ENCODE data around the gene MYO1D. TPM values are rescaled to one million over a fixed set of nuclear protein-coding genes. Genes with fewer than 3 reads are reported as not detected.

Gene MYO1D
- total and polyA plus RNA-seq, 2 donors (not counting 1 experiment from before 2014, with no cell fraction given), result 5.4 to 26.7 TPM

DNA sequence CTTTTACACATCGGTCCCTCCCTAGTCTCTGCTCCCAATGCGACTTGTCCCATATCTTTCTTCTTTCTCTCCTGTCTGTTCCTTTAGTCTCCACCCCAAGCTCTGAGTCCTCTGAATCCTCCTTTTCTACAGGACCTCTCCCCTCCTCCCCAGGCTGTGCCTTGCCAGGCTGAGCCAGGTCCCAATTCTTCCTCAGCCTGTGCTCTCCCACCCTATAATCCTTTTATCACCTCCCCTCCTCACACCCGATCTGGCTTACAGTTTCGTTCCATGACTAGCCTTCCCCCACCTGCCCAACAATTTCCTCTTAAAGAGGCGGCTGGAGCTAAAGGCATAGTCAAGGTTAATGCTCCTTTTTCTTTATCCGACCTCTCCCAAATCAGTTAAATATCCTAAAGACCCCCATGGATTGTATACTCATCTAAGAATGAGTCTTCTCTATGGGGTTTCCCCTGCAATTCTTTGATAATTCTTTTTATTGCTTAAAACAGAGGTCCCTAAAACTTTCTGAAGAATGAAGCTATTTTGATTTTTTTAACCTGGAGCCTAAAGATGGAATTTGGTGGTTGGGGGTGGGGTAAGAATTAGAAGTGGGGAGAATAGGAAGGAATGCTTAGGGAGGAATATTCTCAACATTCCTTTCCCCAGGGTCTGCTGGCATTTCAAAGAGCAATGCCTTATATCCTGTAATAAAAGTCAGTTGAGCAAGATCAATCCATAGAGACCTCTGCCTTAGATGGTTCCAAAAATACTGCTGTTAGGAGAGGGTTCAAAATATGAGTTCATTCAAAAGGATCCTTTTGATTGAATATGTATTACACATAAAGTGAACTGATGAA, 102.8 kb downstream of the MYO1D start:
- H3K27me3 ChIP-seq (replicated peaks in 1 of 4; ENCODE audit: control extremely low read depth in 1 of 4, control insufficient read depth in 3 of 4, insufficient read depth in 4 of 4, low read length in 3 of 4), result no peaks in the 10 kb centered on the region
- no peaks in the 10 kb centered on the region for H4K20me1 ChIP-seq (ENCODE audit: control insufficient read depth, insufficient read depth, low read length, poor library complexity, severe bottlenecking)
- H3K9me3 Mint-ChIP-seq (ENCODE audit: insufficient read depth), result no peaks in the 10 kb centered on the region
- WGBS (ENCODE audit: insufficient coverage), result 97% methylated on average over 5 of the region's 6 CpGs
- TF ChIP-seq, protein P1, sequence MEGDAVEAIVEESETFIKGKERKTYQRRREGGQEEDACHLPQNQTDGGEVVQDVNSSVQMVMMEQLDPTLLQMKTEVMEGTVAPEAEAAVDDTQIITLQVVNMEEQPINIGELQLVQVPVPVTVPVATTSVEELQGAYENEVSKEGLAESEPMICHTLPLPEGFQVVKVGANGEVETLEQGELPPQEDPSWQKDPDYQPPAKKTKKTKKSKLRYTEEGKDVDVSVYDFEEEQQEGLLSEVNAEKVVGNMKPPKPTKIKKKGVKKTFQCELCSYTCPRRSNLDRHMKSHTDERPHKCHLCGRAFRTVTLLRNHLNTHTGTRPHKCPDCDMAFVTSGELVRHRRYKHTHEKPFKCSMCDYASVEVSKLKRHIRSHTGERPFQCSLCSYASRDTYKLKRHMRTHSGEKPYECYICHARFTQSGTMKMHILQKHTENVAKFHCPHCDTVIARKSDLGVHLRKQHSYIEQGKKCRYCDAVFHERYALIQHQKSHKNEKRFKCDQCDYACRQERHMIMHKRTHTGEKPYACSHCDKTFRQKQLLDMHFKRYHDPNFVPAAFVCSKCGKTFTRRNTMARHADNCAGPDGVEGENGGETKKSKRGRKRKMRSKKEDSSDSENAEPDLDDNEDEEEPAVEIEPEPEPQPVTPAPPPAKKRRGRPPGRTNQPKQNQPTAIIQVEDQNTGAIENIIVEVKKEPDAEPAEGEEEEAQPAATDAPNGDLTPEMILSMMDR (IDR thresholded peaks at IDR 0.05), result no peak
- no peak for TF ChIP-seq EZH2 (IDR thresholded peaks at IDR 0.05; ENCODE audit: borderline replicate concordance, insufficient read depth, low read depth, low read length, poor library complexity, severe bottlenecking)
- no peaks in the 10 kb centered on the region for H3K27me3 Mint-ChIP-seq
- H3K4me3 ChIP-seq (ENCODE audit: control extremely low read depth in 1 of 5, extremely low read depth in 1 of 5, insufficient read depth in 1 of 5, low read depth in 2 of 5, low read length in 4 of 5), result no peak overlapping the region
- ChIA-PET POLR2A (no interaction called here), CTCF (interaction anchor here (1.6 kb wide), 1 partner anchor 9 kb away, joined by 6 read pairs; no protein-coding TSS in a partner anchor)
- H3K4me1 Mint-ChIP-seq, result peaks cover 3% of the 10 kb centered on the region
- DNase-seq, result no peak
- no peak overlapping the region for H3K27ac Mint-ChIP-seq
- H3K9me3 ChIP-seq (ENCODE audit: control extremely low read depth in 1 of 3, control insufficient read depth in 2 of 3, insufficient read depth in 1 of 3, low read length in 2 of 3), result no peaks in the 10 kb centered on the region
- H3K4me2 ChIP-seq (replicated peaks; ENCODE audit: low read depth, low read length, poor library complexity, severe bottlenecking), result no peak overlapping the region
- H2AFZ ChIP-seq (ENCODE audit: insufficient read depth, low read depth, low read length, poor library complexity, severe bottlenecking), result no peak overlapping the region
- ATAC-seq (ENCODE audit: low read depth), result no peak
- intact Hi-C loops (cut with micrococcal nuclease), result no loop called here
- H3K9ac ChIP-seq (ENCODE audit: low read length), result no peak overlapping the region
- H3K27ac ChIP-seq (ENCODE audit: low read length in 2 of 2), result no peak overlapping the region
- H3K79me2 ChIP-seq (ENCODE audit: control insufficient read depth, insufficient read depth, low read length), result no peaks in the 10 kb centered on the region
- H3K4me3 Mint-ChIP-seq, result no peak overlapping the region
- H3K4me1 ChIP-seq (ENCODE audit: control insufficient read depth in 2 of 2, insufficient read depth in 2 of 2, low read length in 2 of 2), result no peaks in the 10 kb centered on the region
- H3K36me3 ChIP-seq (replicated peaks in 1 of 2; ENCODE audit: control extremely low read depth in 1 of 2, control insufficient read depth in 1 of 2, extremely low read depth in 1 of 2, insufficient read depth in 2 of 2, low read length in 1 of 2), result no peaks in the 10 kb centered on the region

DNA sequence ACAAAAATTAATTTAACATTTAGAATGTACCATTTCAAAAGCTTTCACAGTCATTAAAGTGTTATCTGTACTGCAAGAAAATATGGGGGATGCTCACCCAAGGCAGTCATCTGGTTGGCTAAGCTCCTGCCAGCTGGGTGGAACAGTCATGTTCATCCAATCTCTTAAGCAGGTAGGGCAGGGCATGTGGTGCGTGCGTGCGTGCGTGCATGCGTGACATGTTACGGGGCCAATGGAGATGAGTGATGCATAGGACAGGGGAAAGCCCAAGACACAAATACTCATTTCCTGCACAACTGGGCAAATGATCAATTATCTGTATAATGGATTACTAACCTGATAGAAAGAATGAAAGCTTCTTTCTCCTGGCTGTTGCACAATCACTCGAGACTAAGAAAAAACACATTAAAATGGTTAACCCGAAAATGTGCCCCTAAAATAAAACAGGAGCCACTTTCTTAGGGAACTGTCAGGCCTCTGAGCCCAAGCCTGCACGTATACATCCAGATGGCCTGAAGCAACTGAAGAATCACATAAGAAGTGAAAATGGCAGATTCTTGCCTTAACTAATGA, 104.4 kb downstream of the MYO1D start:
- Histone ChIP-seq H3K4me2 (replicated peaks; ENCODE audit: low read depth, low read length, poor library complexity, severe bottlenecking) (no peak overlapping the region), H3K4me3 (ENCODE audit: control extremely low read depth in 1 of 5, extremely low read depth in 1 of 5, insufficient read depth in 1 of 5, low read depth in 2 of 5, low read length in 4 of 5) (no peak overlapping the region), H3K36me3 (replicated peaks in 1 of 2; ENCODE audit: control extremely low read depth in 1 of 2, control insufficient read depth in 1 of 2, extremely low read depth in 1 of 2, insufficient read depth in 2 of 2, low read length in 1 of 2) (no peaks in the 10 kb centered on the region), H3K27ac (ENCODE audit: low read length in 2 of 2) (no peak overlapping the region), H3K4me1 (ENCODE audit: control insufficient read depth in 2 of 2, insufficient read depth in 2 of 2, low read length in 2 of 2) (no peaks in the 10 kb centered on the region), H3K9me3 (ENCODE audit: control extremely low read depth in 1 of 3, control insufficient read depth in 2 of 3, insufficient read depth in 1 of 3, low read length in 2 of 3) (no peaks in the 10 kb centered on the region), H3K27me3 (replicated peaks in 1 of 4; ENCODE audit: control extremely low read depth in 1 of 4, control insufficient read depth in 3 of 4, insufficient read depth in 4 of 4, low read length in 3 of 4) (no peaks in the 10 kb centered on the region), H3K9ac (ENCODE audit: low read length) (no peak overlapping the region), H2AFZ (ENCODE audit: insufficient read depth, low read depth, low read length, poor library complexity, severe bottlenecking) (no peak overlapping the region), H4K20me1 (ENCODE audit: control insufficient read depth, insufficient read depth, low read length, poor library complexity, severe bottlenecking) (no peaks in the 10 kb centered on the region), H3K79me2 (ENCODE audit: control insufficient read depth, insufficient read depth, low read length) (no peaks in the 10 kb centered on the region)
- ATAC-seq (ENCODE audit: low read depth) (no peak), DNase-seq (peak; percentile 27)
- intact Hi-C loops (cut with micrococcal nuclease), result no loop called here
- Mint-ChIP-seq H3K27ac (no peak overlapping the region), H3K4me1 (peaks cover 3% of the 10 kb centered on the region), H3K4me3 (no peak overlapping the region), H3K9me3 (ENCODE audit: insufficient read depth) (no peaks in the 10 kb centered on the region), H3K27me3 (no peaks in the 10 kb centered on the region)
- CTCF ChIA-PET, result interaction anchor here (3.2 kb wide), 1 partner anchor 10 kb away, joined by 15 read pairs; no protein-coding TSS in a partner anchor
- POLR2A ChIA-PET, result no interaction called here
- WGBS (ENCODE audit: insufficient coverage), result 79% methylated on average over 3 of the region's 9 CpGs
- TF ChIP-seq, protein P1 (IDR thresholded peaks at IDR 0.05), result no peak
- TF ChIP-seq EZH2 (IDR thresholded peaks at IDR 0.05; ENCODE audit: borderline replicate concordance, insufficient read depth, low read depth, low read length, poor library complexity, severe bottlenecking), result no peak
